ENCODE measurements around the gene MORF4L1. TPM values are rescaled to one million over a fixed set of nuclear protein-coding genes. Genes with fewer than 3 reads are reported as not detected.
"Not testable (repeated sequence)": the region's sequence is repeated elsewhere in the genome, so short reads cannot be mapped to it uniquely, and the experiment has no call there.

Gene MORF4L1
- total and polyA plus RNA-seq, 7 experiments from 2014 or later = 246 to 405 (median 320) TPM

DNA sequence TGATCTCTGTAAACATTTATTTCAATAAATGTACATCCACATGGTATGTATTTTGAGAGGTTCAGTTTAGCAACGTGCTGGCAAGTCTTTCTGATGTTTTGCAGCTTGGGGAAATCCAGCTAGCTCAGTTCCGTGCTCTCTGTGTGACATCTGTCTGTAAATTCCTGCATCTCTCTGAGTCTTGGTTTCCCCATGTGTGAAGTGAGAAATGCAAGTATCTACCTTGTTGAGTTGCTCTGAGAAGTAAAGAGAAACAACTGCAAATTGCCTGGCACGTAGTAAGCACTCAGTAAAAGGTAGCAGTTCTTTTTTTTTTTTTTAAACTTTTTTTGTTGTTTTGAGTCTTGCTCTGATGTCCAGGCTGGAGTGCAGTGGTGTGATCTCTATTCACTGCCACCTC lies 30.2 kb upstream of the MORF4L1 start:
- H3K27me3 ChIP-seq (ENCODE audit: control insufficient read depth in 2 of 2, insufficient read depth in 2 of 2, low read length in 2 of 2) = no peaks in the 10 kb centered on the region
- H3K4me1 Mint-ChIP-seq = no peaks in the 10 kb centered on the region
- H3K9me3 ChIP-seq (ENCODE audit: control insufficient read depth in 2 of 3, low read length in 3 of 3) = no peaks in the 10 kb centered on the region
- no peak overlapping the region for H3K27ac Mint-ChIP-seq
- ChIA-PET POLR2A (no interaction called here), CTCF (no interaction called here)
- DNase-seq (no peak), ATAC-seq (no peak)
- H3K4me3 ChIP-seq (ENCODE audit: low read length) = no peak overlapping the region
- H3K9me3 Mint-ChIP-seq = no peaks in the 10 kb centered on the region
- H3K27me3 Mint-ChIP-seq = no peaks in the 10 kb centered on the region
- H3K36me3 Mint-ChIP-seq = no peaks in the 10 kb centered on the region
- no peak overlapping the region for H3K27ac ChIP-seq (ENCODE audit: low read depth, low read length)
- H3K4me3 Mint-ChIP-seq = no peak overlapping the region
- intact Hi-C loops (cut with micrococcal nuclease) = no loop called here
- no peaks in the 10 kb centered on the region for H3K36me3 ChIP-seq (ENCODE audit: control insufficient read depth in 2 of 3, insufficient read depth in 3 of 3, low read length in 3 of 3)
- no peaks in the 10 kb centered on the region for H3K4me1 ChIP-seq (ENCODE audit: control insufficient read depth in 2 of 2, insufficient read depth in 2 of 2, low read length in 2 of 2)

DNA sequence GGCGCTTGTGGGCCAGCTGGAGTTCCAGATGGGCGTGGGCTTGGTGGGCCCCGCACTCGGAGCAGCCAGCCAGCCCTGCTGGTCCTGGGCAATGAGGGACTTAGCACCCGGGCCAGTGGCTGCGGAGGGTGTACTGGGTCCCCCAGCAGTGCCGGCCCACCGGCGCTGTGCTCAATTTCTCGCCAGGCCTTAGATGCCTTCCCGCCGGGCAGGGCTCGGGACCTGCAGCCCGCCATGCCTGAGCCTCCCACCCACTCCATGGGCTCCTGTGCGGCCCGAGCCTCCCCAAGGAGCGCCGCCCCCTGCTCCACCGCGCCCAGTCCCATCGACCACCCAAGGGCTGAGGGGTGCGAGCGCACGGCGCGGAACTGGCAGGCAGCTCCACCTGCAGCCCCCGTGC lies 25.8 kb upstream of the MORF4L1 start:
- H3K27ac Mint-ChIP-seq, CTCF ChIA-PET: not testable (repeated sequence)

DNA sequence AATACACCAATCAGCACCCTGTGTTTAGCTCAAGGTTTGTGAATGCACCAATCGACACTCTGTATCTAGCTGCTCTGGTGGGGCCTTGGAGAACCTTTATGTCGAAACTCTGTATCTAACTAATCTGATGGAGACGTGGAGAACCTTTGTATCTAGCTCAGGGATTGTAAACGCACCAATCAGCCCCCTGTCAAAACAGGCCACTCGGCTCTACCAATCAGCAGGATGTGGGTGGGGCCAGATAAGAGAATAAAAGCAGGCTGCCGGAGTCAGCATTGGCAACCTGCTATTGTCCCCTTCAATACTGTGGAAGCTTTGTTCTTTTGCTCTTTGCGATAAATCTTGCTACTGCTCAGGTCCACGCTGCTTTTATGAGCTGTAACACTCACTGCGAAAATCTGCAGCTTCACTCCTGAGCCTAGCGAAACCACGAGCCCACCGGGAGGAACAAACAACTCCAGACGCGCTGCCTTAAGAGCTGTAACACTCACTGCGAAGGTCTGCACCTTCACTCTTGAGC lies 25.2 kb upstream of the MORF4L1 start:
- intact Hi-C loops (cut with micrococcal nuclease); H3K4me1 Mint-ChIP-seq; H3K36me3 ChIP-seq (ENCODE audit: control insufficient read depth in 2 of 3, insufficient read depth in 3 of 3, low read length in 3 of 3); H3K9me3 Mint-ChIP-seq; H3K4me3 Mint-ChIP-seq; DNase-seq; H3K27me3 Mint-ChIP-seq; H3K4me1 ChIP-seq (ENCODE audit: control insufficient read depth in 2 of 2, insufficient read depth in 2 of 2, low read length in 2 of 2); H3K27me3 ChIP-seq (ENCODE audit: control insufficient read depth in 2 of 2, insufficient read depth in 2 of 2, low read length in 2 of 2); H3K27ac ChIP-seq (ENCODE audit: low read depth, low read length); H3K4me3 ChIP-seq (ENCODE audit: low read length); CTCF ChIA-PET; ATAC-seq; H3K27ac Mint-ChIP-seq; POLR2A ChIA-PET; H3K9me3 ChIP-seq (ENCODE audit: control insufficient read depth in 2 of 3, low read length in 3 of 3); H3K36me3 Mint-ChIP-seq: not testable (repeated sequence)

More for the DNA sequence above, 25.8 kb upstream of the MORF4L1 start:
- H3K9me3 Mint-ChIP-seq; H3K4me3 Mint-ChIP-seq; ATAC-seq; H3K27ac ChIP-seq (ENCODE audit: low read depth, low read length); H3K4me1 Mint-ChIP-seq; intact Hi-C loops (cut with micrococcal nuclease); POLR2A ChIA-PET; DNase-seq; H3K27me3 ChIP-seq (ENCODE audit: control insufficient read depth in 2 of 2, insufficient read depth in 2 of 2, low read length in 2 of 2); H3K4me1 ChIP-seq (ENCODE audit: control insufficient read depth in 2 of 2, insufficient read depth in 2 of 2, low read length in 2 of 2); H3K36me3 Mint-ChIP-seq; H3K4me3 ChIP-seq (ENCODE audit: low read length); H3K27me3 Mint-ChIP-seq; H3K36me3 ChIP-seq (ENCODE audit: control insufficient read depth in 2 of 3, insufficient read depth in 3 of 3, low read length in 3 of 3); H3K9me3 ChIP-seq (ENCODE audit: control insufficient read depth in 2 of 3, low read length in 3 of 3): not testable (repeated sequence)

GRCh38 chr15:78850352-78850751 lies 22.3 kb upstream of the MORF4L1 start:
- Histone ChIP-seq H3K4me3 (ENCODE audit: low read length) (no peak overlapping the region), H3K36me3 (ENCODE audit: control insufficient read depth in 2 of 3, insufficient read depth in 3 of 3, low read length in 3 of 3) (no peaks in the 10 kb centered on the region), H3K9me3 (ENCODE audit: control insufficient read depth in 2 of 3, low read length in 3 of 3) (no peaks in the 10 kb centered on the region), H3K4me1 (ENCODE audit: control insufficient read depth in 2 of 2, insufficient read depth in 2 of 2, low read length in 2 of 2) (no peaks in the 10 kb centered on the region), H3K27me3 (ENCODE audit: control insufficient read depth in 2 of 2, insufficient read depth in 2 of 2, low read length in 2 of 2) (no peaks in the 10 kb centered on the region), H3K27ac (ENCODE audit: low read depth, low read length) (no peak overlapping the region)
- Mint-ChIP-seq H3K4me1 (no peaks in the 10 kb centered on the region), H3K9me3 (no peaks in the 10 kb centered on the region), H3K27me3 (no peaks in the 10 kb centered on the region), H3K27ac (no peak overlapping the region), H3K4me3 (no peak overlapping the region), H3K36me3 (no peaks in the 10 kb centered on the region)
- POLR2A ChIA-PET = no interaction called here
- ATAC-seq (no peak), DNase-seq (no peak)
- intact Hi-C loops (cut with micrococcal nuclease) = no loop called here
- CTCF ChIA-PET = no interaction called here

- Mint-ChIP-seq H3K36me3 (no peaks in the 10 kb centered on the region), H3K27me3 (no peaks in the 10 kb centered on the region), H3K27ac (no peak overlapping the region), H3K9me3 (no peaks in the 10 kb centered on the region), H3K4me1 (no peaks in the 10 kb centered on the region), H3K4me3 (no peak overlapping the region)
- H3K27me3 ChIP-seq (ENCODE audit: control insufficient read depth in 2 of 2, insufficient read depth in 2 of 2, low read length in 2 of 2) = no peaks in the 10 kb centered on the region
- no peaks in the 10 kb centered on the region for H3K36me3 ChIP-seq (ENCODE audit: control insufficient read depth in 2 of 3, insufficient read depth in 3 of 3, low read length in 3 of 3)
- DNase-seq (no peak), ATAC-seq (no peak)
- POLR2A ChIA-PET = interaction anchor here (0.7 kb wide), 1 partner anchor 22 kb away, joined by 4 read pairs; the partner anchor contains the start of gene MORF4L1
- H3K4me1 ChIP-seq (ENCODE audit: control insufficient read depth in 2 of 2, insufficient read depth in 2 of 2, low read length in 2 of 2) = no peaks in the 10 kb centered on the region
- CTCF ChIA-PET = no interaction called here
- no peak overlapping the region for H3K4me3 ChIP-seq (ENCODE audit: low read length)
- intact Hi-C loops (cut with micrococcal nuclease) = no loop called here
- no peaks in the 10 kb centered on the region for H3K9me3 ChIP-seq (ENCODE audit: control insufficient read depth in 2 of 3, low read length in 3 of 3)
- no peak overlapping the region for H3K27ac ChIP-seq (ENCODE audit: low read depth, low read length)
These were observed 21.5 kb upstream of the MORF4L1 start for GRCh38 chr15:78850941-78851755.

DNA sequence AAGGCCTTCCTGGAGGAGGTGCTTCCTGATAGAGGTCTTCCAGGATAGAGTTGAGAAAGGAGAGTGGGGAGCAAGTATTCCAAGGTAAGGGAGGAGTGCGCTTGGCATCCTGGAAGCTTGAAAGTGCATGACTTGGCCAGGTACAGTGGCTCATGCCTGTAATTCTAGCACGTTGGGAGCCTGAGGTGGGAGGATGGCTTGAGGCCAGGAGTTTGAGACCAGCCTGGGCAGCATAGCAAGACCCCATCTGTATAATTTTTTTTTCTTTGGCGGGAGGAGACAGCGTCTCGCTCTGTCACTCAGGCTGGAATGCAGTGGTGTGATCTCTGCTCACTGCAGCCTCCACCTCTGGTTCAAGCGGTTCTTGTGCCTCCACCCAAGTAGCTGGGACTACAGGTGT lies 19.2 kb upstream of the MORF4L1 start:
- no peaks in the 10 kb centered on the region for H3K4me1 ChIP-seq (ENCODE audit: control insufficient read depth in 2 of 2, insufficient read depth in 2 of 2, low read length in 2 of 2)
- Mint-ChIP-seq H3K36me3 (no peaks in the 10 kb centered on the region), H3K4me3 (peak overlapping the region in 1 of 10 donors; percentile 1), H3K4me1 (no peaks in the 10 kb centered on the region), H3K9me3 (no peaks in the 10 kb centered on the region), H3K27ac (no peak overlapping the region), H3K27me3 (no peaks in the 10 kb centered on the region)
- no peaks in the 10 kb centered on the region for H3K27me3 ChIP-seq (ENCODE audit: control insufficient read depth in 2 of 2, insufficient read depth in 2 of 2, low read length in 2 of 2)
- CTCF ChIA-PET = no interaction called here
- POLR2A ChIA-PET = interaction anchor here (1.3 kb wide), 1 partner anchor 20 kb away, joined by 3 read pairs; the partner anchor contains the start of gene MORF4L1
- DNase-seq (no peak), ATAC-seq (no peak)
- no peak overlapping the region for H3K4me3 ChIP-seq (ENCODE audit: low read length)
- no peak overlapping the region for H3K27ac ChIP-seq (ENCODE audit: low read depth, low read length)
- intact Hi-C loops (cut with micrococcal nuclease) = no loop called here
- H3K36me3 ChIP-seq (ENCODE audit: control insufficient read depth in 2 of 3, insufficient read depth in 3 of 3, low read length in 3 of 3) = no peaks in the 10 kb centered on the region
- no peaks in the 10 kb centered on the region for H3K9me3 ChIP-seq (ENCODE audit: control insufficient read depth in 2 of 3, low read length in 3 of 3)

- no peaks in the 10 kb centered on the region for H3K4me1 ChIP-seq (ENCODE audit: control insufficient read depth in 2 of 2, insufficient read depth in 2 of 2, low read length in 2 of 2)
- ATAC-seq (no peak), DNase-seq (no peak)
- no peaks in the 10 kb centered on the region for H3K36me3 ChIP-seq (ENCODE audit: control insufficient read depth in 2 of 3, insufficient read depth in 3 of 3, low read length in 3 of 3)
- Mint-ChIP-seq H3K9me3 (no peaks in the 10 kb centered on the region), H3K4me1 (peaks cover 0 to 2% (median 2%) of the 10 kb centered on the region in 7 donors), H3K36me3 (no peaks in the 10 kb centered on the region), H3K27me3 (no peaks in the 10 kb centered on the region), H3K27ac (no peak overlapping the region), H3K4me3 (no peak overlapping the region)
- H3K4me3 ChIP-seq (ENCODE audit: low read length) = no peak overlapping the region
- ChIA-PET POLR2A (interaction anchor here (1.3 kb wide), 1 partner anchor 18 kb away, joined by 3 read pairs; the partner anchor contains the start of gene MORF4L1), CTCF (no interaction called here)
- H3K27ac ChIP-seq (ENCODE audit: low read depth, low read length) = no peak overlapping the region
- no peaks in the 10 kb centered on the region for H3K27me3 ChIP-seq (ENCODE audit: control insufficient read depth in 2 of 2, insufficient read depth in 2 of 2, low read length in 2 of 2)
- intact Hi-C loops (cut with micrococcal nuclease) = no loop called here
- no peaks in the 10 kb centered on the region for H3K9me3 ChIP-seq (ENCODE audit: control insufficient read depth in 2 of 3, low read length in 3 of 3)
These were observed 17.8 kb upstream of the MORF4L1 start for GRCh38 chr15:78854833-78855372.

Measured in naive thymus-derived CD4-positive, alpha-beta T cell (primary cell).